Measurements from ENCODE around the gene RALGPS1.

Gene RALGPS1

DNA sequence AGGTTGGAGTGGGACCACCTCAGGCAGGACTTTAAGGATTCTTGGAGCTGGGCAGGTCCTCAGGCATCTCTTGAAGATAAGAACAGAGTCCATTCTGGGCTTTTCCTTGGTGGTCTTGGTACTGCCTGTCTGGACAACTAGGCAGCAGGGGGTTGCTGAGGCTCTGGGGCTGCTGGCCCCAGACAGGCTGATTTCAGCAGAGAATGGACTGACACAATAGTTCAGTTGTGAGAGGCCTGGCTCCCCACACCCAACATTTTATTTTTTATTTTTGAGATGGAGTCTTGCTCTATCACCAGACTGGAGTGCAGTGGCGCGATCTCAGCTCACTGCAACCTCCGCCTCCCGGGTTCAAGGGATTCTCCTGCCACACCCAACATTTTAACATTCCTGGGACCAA, 203.2 kb downstream of the RALGPS1 start:
- Histone ChIP-seq H3K9me3 (ENCODE audit: control insufficient read depth, insufficient read depth, low read length) (no peaks in the 10 kb centered on the region), H3K4me1 (ENCODE audit: control insufficient read depth, low read length) (peaks cover 13% of the 10 kb centered on the region), H4K20me1 (ENCODE audit: control insufficient read depth, insufficient read depth, low read depth, low read length) (no peaks in the 10 kb centered on the region), H3K79me2 (ENCODE audit: control insufficient read depth, low read length) (no peaks in the 10 kb centered on the region), H3K27ac (ENCODE audit: low read depth, low read length) (no peak overlapping the region), H3K27me3 (ENCODE audit: control insufficient read depth, low read length) (peaks cover 5% of the 10 kb centered on the region; the same call in 1 of the 2 replicates), H3K36me3 (ENCODE audit: control insufficient read depth, low read length) (no peaks in the 10 kb centered on the region), H3K4me3 (ENCODE audit: low read length) (no peak overlapping the region), H3F3A (ENCODE audit: control insufficient read depth, insufficient read depth) (no peaks in the 10 kb centered on the region), H3K9me2 (replicated peaks; ENCODE audit: control insufficient read depth, low read length) (no peaks in the 10 kb centered on the region), H3K4me2 (ENCODE audit: low read length) (no peak overlapping the region)
- no peak for TF ChIP-seq EZH2phosphoT487 (IDR thresholded peaks at IDR 0.05; ENCODE audit: borderline replicate concordance, low read length)
- TF ChIP-seq, protein P1, sequence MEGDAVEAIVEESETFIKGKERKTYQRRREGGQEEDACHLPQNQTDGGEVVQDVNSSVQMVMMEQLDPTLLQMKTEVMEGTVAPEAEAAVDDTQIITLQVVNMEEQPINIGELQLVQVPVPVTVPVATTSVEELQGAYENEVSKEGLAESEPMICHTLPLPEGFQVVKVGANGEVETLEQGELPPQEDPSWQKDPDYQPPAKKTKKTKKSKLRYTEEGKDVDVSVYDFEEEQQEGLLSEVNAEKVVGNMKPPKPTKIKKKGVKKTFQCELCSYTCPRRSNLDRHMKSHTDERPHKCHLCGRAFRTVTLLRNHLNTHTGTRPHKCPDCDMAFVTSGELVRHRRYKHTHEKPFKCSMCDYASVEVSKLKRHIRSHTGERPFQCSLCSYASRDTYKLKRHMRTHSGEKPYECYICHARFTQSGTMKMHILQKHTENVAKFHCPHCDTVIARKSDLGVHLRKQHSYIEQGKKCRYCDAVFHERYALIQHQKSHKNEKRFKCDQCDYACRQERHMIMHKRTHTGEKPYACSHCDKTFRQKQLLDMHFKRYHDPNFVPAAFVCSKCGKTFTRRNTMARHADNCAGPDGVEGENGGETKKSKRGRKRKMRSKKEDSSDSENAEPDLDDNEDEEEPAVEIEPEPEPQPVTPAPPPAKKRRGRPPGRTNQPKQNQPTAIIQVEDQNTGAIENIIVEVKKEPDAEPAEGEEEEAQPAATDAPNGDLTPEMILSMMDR (IDR thresholded peaks at IDR 0.05; ENCODE audit: low read depth, low read length, poor library complexity, severe bottlenecking) = no peak

DNA sequence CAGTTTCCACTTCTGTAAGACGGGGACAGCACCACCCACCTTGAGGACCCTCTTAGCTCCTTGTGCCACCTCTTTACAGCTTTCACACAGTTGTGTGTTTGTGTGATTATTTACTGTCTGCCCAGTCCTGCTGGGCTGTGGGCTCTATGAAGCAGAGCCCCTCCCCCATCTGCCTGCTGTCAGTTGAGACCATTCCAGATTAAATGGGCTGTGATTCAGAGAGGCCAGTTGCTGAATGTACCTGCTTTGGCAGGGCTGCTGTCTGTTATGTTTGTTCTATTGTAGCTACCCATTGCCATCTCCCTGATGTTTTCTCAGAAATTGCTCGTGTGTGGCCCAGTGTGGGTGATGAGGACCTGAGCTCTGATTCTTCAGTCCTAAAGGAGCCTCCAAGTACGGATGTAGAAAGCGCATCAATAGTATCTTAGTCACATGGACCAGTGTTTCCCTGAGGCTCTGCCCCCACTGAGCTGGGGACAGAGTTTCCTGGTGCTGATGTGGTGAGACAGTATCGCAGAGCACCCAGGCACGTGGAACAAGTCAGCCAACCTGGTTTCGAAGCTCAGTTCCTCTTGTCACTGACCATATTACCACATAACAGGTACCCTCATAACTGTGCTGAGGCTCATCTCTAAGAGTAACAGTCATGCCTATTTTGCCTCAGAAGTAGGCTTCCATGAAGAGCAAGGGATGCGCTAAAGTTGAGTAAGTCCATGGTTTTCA, 204.2 kb downstream of the RALGPS1 start:
- Histone ChIP-seq H3K36me3 (ENCODE audit: control insufficient read depth, low read length) (no peaks in the 10 kb centered on the region), H4K20me1 (ENCODE audit: control insufficient read depth, insufficient read depth, low read depth, low read length) (0 out of 2 replicates have a peak, but pooled peaks cover 5% of the 10 kb centered on the region), H3K27me3 (ENCODE audit: control insufficient read depth, low read length) (peaks cover 11% of the 10 kb centered on the region), H3K27ac (ENCODE audit: low read depth, low read length) (no peak overlapping the region), H3K4me3 (ENCODE audit: low read length) (no peak overlapping the region), H3K79me2 (ENCODE audit: control insufficient read depth, low read length) (no peaks in the 10 kb centered on the region), H3F3A (ENCODE audit: control insufficient read depth, insufficient read depth) (no peaks in the 10 kb centered on the region), H3K4me1 (ENCODE audit: control insufficient read depth, low read length) (peaks cover 20% of the 10 kb centered on the region), H3K4me2 (ENCODE audit: low read length) (no peak overlapping the region), H3K9me3 (ENCODE audit: control insufficient read depth, insufficient read depth, low read length) (no peaks in the 10 kb centered on the region), H3K9me2 (replicated peaks; ENCODE audit: control insufficient read depth, low read length) (no peaks in the 10 kb centered on the region)
- no peak for TF ChIP-seq EZH2phosphoT487 (IDR thresholded peaks at IDR 0.05; ENCODE audit: borderline replicate concordance, low read length)
- TF ChIP-seq, protein P1 (IDR thresholded peaks at IDR 0.05; ENCODE audit: low read depth, low read length, poor library complexity, severe bottlenecking) = no peak

DNA sequence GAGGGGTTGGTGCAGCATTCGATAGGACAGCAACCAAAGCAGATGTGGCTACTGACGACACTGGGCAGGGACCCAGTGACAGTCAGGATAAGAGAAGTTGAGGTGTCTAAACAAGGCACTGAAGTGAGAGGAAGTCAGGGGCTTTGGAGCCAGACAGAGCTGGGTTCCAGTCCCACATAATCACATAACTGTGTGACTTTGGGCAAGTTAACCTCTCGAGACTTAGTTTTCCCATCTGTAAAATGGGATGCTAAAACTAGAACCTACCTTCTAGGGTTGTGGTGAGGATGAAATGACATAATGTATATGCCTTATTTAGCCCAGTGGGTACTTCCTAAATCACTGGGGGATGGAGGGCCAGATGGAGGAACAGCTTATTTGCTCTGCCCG, 204.7 kb downstream of the RALGPS1 start:
- H3K4me1 ChIP-seq (ENCODE audit: control insufficient read depth, low read length) = peaks cover 20% of the 10 kb centered on the region
- TF ChIP-seq, protein P1 (IDR thresholded peaks at IDR 0.05; ENCODE audit: low read depth, low read length, poor library complexity, severe bottlenecking) = no peak
- TF ChIP-seq EZH2phosphoT487 (IDR thresholded peaks at IDR 0.05; ENCODE audit: borderline replicate concordance, low read length) = no peak
- no peaks in the 10 kb centered on the region for H3K9me2 ChIP-seq (replicated peaks; ENCODE audit: control insufficient read depth, low read length)
- no peaks in the 10 kb centered on the region for H3K36me3 ChIP-seq (ENCODE audit: control insufficient read depth, low read length)
- no peak overlapping the region for H3K4me2 ChIP-seq (ENCODE audit: low read length)
- H3K9me3 ChIP-seq (ENCODE audit: control insufficient read depth, insufficient read depth, low read length) = no peaks in the 10 kb centered on the region
- H3K79me2 ChIP-seq (ENCODE audit: control insufficient read depth, low read length) = no peaks in the 10 kb centered on the region
- no peak overlapping the region for H3K4me3 ChIP-seq (ENCODE audit: low read length)
- H3F3A ChIP-seq (ENCODE audit: control insufficient read depth, insufficient read depth) = no peaks in the 10 kb centered on the region
- peaks cover 11% of the 10 kb centered on the region for H3K27me3 ChIP-seq (ENCODE audit: control insufficient read depth, low read length)
- no peak overlapping the region for H3K27ac ChIP-seq (ENCODE audit: low read depth, low read length)
- 0 out of 2 replicates have a peak, but pooled peaks cover 5% of the 10 kb centered on the region for H4K20me1 ChIP-seq (ENCODE audit: control insufficient read depth, insufficient read depth, low read depth, low read length)

Measured in DOHH2 (cell line).